GM19452 (cell line): ENCODE data around the gene SASH1.
"Not testable (repeated sequence)": the region's sequence is repeated elsewhere in the genome, so short reads cannot be mapped to it uniquely, and the experiment has no call there.

ENCODE experiments used
- ATAC-seq: cut with Tn5 transposase; IDR thresholded peaks from one replicate; pipeline ENCODE4 v1.9.1; 2021; ENCODE audit not compliant: unreplicated experiment

SASH1 gene

GRCh38 chr6:148364056-148364824, 21.6 kb downstream of the SASH1 start:
- ATAC-seq, result no peak

- ATAC-seq, result no peak
Observed at GRCh38 chr6:148365041-148365440, 22.4 kb downstream of the SASH1 start.

DNA sequence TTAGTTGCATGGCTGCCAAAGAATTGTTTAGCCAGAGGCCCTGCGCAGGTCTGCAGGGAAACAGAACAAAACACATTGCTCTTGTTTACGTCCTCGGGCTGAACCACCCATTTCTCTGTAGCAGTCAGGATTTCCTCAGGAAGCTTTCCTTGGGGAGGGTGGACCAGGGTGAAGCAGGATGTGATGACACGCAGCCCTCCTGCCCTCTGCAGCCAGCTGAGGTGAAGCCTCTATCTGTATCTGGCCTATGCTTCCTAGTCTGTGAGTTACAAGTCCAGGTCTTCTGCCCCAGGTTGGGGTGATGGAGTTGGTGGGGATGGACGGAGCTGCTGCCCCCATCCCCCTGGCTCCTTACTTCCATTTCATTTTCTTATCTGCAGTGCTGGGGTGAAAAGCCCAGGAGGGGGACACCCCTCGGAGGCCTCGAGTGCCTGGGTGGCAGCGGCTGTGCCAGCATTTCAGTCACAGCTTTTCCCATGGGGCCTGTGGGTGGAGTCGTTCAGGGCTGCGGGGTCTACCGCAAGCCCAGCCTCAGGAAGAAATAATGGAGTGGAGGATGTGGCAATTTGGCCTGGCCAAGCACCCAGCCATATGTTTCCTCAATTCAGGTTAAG, 24.9 kb downstream of the SASH1 start:
- peak; percentile 44 for ATAC-seq

GRCh38 chr6:148370176-148370575, 27.5 kb downstream of the SASH1 start:
- no peak for ATAC-seq

DNA sequence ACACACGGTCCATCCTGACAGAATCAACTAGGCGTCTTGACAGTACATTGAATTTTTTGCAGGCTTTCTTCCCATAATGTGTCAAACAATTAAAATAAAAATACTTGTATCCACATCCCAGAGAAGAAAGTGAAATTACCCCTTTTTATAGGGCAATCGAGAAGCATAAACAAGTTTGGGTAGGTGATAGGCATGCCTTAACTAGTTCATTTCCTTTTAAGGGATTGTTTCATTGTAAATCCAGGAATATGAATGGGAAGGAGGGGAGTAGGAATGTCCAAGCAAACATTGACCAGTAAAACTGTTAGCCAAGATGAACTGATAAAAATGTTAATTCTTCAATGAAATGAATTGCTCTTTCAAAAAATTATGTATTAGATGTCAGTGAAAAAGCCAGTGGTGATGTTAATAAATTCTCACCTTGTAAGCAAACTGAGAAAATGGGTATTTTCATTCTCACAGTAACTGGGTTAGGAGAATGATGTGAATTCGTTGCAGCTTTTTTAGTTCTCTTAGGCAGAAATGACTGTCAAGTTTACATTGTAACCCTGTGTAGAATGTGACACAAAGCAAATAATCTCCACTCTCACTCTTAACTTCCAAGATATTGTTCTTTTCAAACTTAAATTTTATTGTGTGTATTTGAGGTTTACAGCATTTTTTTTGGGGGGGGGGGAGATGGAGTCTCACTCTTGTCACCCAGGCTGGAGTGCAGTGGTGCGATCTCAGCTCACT, 31.6 kb downstream of the SASH1 start:
- no peak for ATAC-seq

GRCh38 chr6:148375401-148375800, 32.8 kb downstream of the SASH1 start:
- ATAC-seq, result no peak

DNA sequence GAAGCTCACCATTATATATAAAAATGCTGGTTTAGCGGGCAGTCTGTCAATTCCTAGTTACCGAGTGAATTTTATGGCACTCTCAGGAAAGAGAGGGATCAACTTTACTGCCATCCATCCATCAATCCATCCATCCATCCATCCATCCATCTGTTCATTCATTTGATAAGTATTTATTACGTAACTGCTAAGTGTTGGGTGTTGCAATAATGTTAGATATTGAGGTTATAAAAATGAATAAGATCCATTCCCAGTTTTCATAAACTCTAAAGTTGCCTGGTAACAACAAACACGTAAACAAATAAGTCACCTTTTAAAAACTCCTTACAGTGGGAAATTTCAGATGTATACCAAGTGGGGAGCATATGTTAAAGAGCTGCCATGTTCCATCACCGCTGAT, 36.8 kb downstream of the SASH1 start:
- ATAC-seq, result no peak

DNA sequence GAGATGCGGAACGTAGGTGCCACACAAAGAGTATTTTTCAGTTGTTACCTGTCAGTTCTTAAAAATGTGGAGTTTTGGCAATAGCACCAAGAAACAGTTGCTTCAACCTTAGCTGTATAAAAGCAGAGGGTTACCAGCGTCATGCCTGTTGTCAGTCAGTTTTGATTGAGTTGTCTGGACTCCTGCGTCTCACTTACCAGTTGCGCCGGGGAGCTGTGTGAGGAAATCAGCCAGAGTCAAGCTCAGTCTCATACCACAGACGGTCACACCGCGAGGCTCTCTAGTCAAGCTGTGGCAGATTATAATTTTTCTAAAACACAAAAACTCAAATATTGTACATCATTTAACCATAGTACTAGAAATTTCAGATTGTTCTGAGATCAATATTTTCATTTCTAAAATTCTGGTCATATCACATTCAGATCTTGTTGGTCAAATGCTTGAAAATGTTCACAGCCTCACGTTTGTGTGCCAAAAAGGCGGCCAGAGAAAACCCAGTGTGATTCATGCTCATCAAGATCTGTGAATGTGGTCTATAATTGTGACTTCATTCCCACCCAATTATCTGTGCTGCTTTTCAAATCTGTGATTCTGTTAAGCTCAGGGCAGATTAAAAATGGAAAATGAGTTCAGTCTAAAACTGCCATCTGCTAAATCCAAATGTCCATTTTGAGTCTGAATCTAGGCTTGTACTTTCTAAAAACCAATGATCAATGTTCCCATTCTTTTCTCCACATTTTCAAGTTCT, 37.5 kb downstream of the SASH1 start:
- no peak for ATAC-seq

- ATAC-seq, result not testable (repeated sequence)
Observed at GRCh38 chr6:148382051-148382450, 39.4 kb downstream of the SASH1 start.

- ATAC-seq, result no peak
Observed at GRCh38 chr6:148382861-148383260, 40.2 kb downstream of the SASH1 start.

DNA sequence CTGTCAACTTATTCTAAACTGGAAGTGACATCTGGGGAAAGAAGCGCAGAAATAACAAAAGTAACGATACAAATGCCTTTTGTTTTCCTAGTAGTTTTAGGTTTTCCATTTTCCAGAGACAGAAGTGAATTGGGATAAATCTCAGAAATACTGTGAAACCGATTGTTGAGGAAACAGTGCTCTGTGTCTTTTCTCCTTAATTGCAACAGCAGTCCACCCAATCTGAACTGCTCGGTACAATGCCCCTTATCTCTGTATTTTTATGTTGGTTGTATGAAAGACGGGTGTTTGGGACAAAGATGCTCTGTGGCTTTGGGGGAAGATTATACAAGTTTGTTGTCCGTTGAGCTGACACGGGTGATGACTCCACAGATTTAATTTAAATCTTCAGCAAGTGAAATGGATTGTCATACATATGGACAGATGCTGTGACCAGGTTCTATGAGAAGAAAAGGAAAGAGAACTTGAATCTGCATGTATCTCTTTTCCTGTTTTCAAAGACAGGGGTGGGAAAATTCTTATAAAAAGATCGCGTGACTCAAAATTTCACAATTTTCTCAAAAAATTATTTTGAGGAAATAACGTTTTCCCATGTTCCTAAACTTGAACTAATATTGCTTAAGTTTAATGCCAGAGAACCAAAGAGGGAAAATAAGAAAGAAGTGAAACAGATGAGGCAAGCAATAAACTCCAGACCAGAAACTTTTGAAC, 41.2 kb downstream of the SASH1 start:
- no peak for ATAC-seq

GRCh38 chr6:148385379-148385778, 42.7 kb downstream of the SASH1 start:
- ATAC-seq, result no peak

DNA sequence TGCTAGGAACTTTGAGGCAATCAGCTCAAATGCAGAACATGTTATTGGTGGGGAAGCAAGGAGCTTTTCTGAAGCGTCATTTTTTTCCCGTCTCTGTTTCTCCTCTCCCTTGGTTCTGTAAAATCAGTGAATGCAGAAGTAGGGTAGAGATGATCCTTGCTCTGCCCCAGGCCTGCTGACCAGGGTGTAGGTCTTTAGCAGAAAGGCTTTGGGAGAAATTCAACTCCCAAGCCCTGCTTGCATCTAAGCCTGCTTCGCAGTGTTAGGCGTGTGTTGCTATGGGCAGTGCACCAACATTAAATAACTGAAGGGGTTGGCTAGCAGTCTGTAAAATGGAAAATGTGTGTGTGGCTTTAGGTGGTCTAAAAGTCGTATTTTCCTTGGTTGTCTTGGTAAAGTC, 45.9 kb downstream of the SASH1 start:
- ATAC-seq, result no peak

DNA sequence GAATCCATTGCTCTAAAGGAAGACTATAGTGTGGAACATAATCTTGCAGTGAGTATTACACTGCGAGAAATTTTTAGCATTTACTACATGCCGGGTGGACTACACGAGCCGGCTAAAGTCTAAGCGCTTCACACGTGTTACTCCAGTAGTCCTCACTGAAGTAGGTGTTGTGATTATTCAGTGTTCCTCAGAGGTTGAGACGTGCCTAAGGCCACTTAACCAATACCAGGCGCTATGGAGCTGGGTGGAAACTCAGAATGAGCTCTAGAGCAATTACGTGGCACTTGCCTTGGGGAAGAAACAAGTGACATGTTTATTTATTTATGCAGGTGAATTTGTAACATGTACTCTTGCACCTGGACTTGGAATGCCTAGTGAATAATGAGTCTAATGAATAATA, 46.4 kb downstream of the SASH1 start:
- no peak for ATAC-seq

GRCh38 chr6:148389917-148390316, 47.3 kb downstream of the SASH1 start:
- no peak for ATAC-seq

DNA sequence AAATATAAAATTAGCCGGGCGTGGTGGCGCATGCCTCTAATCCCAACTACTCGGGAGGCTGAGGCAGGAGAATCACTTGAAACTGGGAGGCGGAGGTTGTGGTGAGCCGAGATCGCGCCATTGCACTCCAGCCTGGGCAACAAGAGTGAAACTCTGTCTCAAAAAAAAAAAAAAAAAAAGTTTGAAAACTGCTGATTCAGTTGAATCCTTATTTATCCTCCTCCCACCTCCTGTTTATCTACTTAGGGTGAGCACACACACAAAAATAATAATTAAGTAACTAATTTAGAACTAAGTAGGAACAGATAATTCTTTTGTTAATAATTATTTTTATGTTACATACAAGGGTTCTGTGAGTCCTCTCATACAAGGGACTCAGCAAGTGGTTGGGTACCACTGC, 49.5 kb downstream of the SASH1 start:
- ATAC-seq, result not testable (repeated sequence)

- ATAC-seq, result no peak
Observed at GRCh38 chr6:148392671-148393070, 50.0 kb downstream of the SASH1 start.

DNA sequence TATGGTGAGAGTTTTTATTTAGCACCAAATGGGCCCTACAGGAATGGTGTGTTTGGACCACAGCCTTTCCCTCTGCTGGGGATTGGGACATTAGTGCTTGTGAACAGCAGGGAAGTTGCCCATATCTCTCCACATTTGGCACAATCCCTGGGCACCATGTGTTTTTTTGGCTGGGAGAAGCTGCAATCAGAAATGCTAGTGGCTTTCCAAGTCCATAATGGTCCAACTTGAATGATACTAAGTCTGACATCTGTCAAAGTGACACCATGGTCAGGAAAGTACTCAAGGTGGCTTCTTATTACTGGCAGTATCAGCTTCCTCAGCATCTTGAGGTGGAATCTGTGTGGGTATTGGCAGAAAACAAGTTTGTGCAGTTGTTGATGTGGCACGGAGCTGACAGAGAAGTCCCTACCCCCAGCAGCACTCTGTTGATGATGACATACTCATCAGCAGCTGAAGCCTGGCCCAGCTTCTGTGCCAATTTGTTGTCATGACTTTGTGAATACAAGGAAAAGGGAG, 53.0 kb downstream of the SASH1 start:
- no peak for ATAC-seq

DNA sequence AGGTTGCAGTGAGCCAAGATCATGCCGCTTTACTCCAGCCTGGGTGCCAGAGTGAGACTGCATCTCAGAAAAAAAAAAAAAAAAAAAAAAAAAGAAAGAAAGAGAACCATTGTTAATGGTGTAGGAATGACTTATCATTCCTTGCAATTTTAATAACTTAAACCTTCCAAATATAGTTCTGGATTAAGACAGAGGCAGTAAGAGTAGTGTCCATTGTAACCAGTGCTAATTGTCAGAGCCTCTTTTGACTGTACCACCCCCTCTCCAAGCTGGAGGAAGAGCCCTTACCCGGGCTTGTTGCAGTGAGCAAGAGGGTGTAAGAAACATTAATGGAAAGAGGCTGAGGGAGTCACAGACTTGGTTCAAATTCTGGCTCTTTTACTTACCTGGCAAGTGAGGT, 53.8 kb downstream of the SASH1 start:
- ATAC-seq, result no peak

- no peak for ATAC-seq
Observed at GRCh38 chr6:148396926-148397325, 54.3 kb downstream of the SASH1 start.

DNA sequence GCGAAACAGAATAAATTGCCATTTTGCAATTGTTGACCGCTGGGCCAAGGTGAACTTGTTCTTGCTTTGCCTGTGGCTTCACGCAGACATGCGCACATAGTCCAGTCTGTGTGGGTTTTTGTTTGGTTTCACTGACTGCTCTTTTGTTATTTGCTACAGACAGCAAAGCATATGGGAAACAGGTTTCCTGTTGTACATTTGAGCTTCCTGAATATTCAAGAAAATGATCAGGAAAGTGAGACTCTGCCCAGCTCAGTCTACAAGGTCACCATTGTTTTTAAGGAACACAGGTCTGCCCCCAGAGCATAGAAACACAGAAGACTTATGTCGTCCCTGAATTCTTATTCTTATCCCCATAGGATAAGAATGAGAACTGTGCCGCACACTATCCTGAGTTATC, 55.6 kb downstream of the SASH1 start:
- no peak for ATAC-seq
